OCI-LY7 (cell line): ENCODE results near the gene AMMECR1.

Source experiments
- EZH2phosphoT487 ChIP-seq: fragments of 200-600 bp; sonication (generic); IDR thresholded peaks from 2 replicates; pipeline ENCODE4 v1.6.1; 2018; ENCODE audit warnings: low read depth, borderline replicate concordance, mild to moderate bottlenecking, mixed run types, antibody characterized with exemption, low read length, moderate library complexity, mixed read lengths
- TF ChIP-seq, protein P1 (sequence below): fragments of 200-600 bp; sonication (generic); conservative IDR thresholded peaks from 2 replicates; pipeline ENCODE4 v1.5.1; 2014; ENCODE audit warnings: mild to moderate bottlenecking, antibody characterized with exemption, low read length, moderate library complexity, mixed read lengths

GRCh38 chrX:110214684-110215083 is 103.2 kb downstream of the AMMECR1 start:
- TF ChIP-seq, protein P1, sequence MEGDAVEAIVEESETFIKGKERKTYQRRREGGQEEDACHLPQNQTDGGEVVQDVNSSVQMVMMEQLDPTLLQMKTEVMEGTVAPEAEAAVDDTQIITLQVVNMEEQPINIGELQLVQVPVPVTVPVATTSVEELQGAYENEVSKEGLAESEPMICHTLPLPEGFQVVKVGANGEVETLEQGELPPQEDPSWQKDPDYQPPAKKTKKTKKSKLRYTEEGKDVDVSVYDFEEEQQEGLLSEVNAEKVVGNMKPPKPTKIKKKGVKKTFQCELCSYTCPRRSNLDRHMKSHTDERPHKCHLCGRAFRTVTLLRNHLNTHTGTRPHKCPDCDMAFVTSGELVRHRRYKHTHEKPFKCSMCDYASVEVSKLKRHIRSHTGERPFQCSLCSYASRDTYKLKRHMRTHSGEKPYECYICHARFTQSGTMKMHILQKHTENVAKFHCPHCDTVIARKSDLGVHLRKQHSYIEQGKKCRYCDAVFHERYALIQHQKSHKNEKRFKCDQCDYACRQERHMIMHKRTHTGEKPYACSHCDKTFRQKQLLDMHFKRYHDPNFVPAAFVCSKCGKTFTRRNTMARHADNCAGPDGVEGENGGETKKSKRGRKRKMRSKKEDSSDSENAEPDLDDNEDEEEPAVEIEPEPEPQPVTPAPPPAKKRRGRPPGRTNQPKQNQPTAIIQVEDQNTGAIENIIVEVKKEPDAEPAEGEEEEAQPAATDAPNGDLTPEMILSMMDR, result no peak
- no peak for TF ChIP-seq EZH2phosphoT487
